WTC11 (cell line): ENCODE data around the gene IRAK1. TPM values are rescaled to one million over a fixed set of nuclear protein-coding genes. Genes with fewer than 3 reads are reported as not detected.

Experiments
- ATAC-seq: fragments of 200-7000 bp; cut with Tn5 transposase; 2 replicates; pipeline ENCODE4 v1.10.0; 2021; ENCODE audit warnings: mild to moderate bottlenecking, moderate library complexity
- CTCF ChIA-PET: fragments of 300-600 bp; sonication (Branson Sonifier 250); formaldehyde crosslinking; loops from one replicate; lab custom pipeline; 2021; ENCODE audit warnings: antibody characterized with exemption; lab: Charles Lee
- POLR2A ChIA-PET: fragments of 350-600 bp; sonication (Branson Sonifier 250); formaldehyde crosslinking; loops from one replicate; lab custom pipeline; 2021; ENCODE audit warnings: antibody characterized with exemption; lab: Charles Lee
- DNase-seq: peaks from one replicate; pipeline ENCODE4 v3.0.0; 2021; ENCODE audit warnings: low spot score
- H3K27ac Mint-ChIP-seq: 2 replicates; pipeline ENCODE4 v1.8.0; 2021; ENCODE audit warnings: mixed read lengths
- H3K27me3 Mint-ChIP-seq: 2 replicates; pipeline ENCODE4 v1.8.0; 2021; ENCODE audit warnings: low read depth, mild to moderate bottlenecking, moderate library complexity, mixed read lengths
- H3K36me3 Mint-ChIP-seq: 2 replicates; pipeline ENCODE4 v1.8.0; 2021; ENCODE audit warnings: mixed read lengths
- H3K4me1 Mint-ChIP-seq: 2 replicates; pipeline ENCODE4 v1.8.0; 2022; ENCODE audit warnings: mixed read lengths
- H3K4me3 Mint-ChIP-seq: 2 replicates; pipeline ENCODE4 v1.8.0; 2021; ENCODE audit warnings: mild to moderate bottlenecking, moderate library complexity, mixed read lengths
- H3K9me3 Mint-ChIP-seq: 2 replicates; pipeline ENCODE4 v1.8.0; 2021; ENCODE audit warnings: mixed read lengths
- ARID4B ChIP-seq: sonication (generic); formaldehyde crosslinking; IDR thresholded peaks from 2 replicates; pipeline ENCODE4 v1.8.0; 2023; ENCODE audit warnings: missing genetic modification reagents, mild to moderate bottlenecking, borderline replicate concordance
- ATF1 ChIP-seq: sonication (generic); formaldehyde crosslinking; IDR thresholded peaks from 2 replicates; pipeline ENCODE4 v1.8.1; 2023; ENCODE audit warnings: mild to moderate bottlenecking, moderate library complexity, missing genetic modification reagents
- ATF6 ChIP-seq: sonication (generic); formaldehyde crosslinking; IDR thresholded peaks from 2 replicates; pipeline ENCODE4 v1.8.1; 2023; ENCODE audit warnings: mild to moderate bottlenecking, missing genetic modification reagents
- ELF4 ChIP-seq: sonication (generic); formaldehyde crosslinking; IDR thresholded peaks from 2 replicates; pipeline ENCODE4 v1.8.1; 2022; ENCODE audit warnings: low read depth, mild to moderate bottlenecking, moderate library complexity, missing genetic modification reagents
- EMX1 ChIP-seq: fragments of 250-450 bp; sonication (Bioruptor Pico); IDR thresholded peaks from 2 replicates; pipeline ENCODE4 v1.8.0; 2021; ENCODE audit warnings: mild to moderate bottlenecking
- ERG ChIP-seq: fragments of 250-450 bp; sonication (Bioruptor Pico); IDR thresholded peaks from 2 replicates; pipeline ENCODE4 v1.8.0; 2021; ENCODE audit warnings: mild to moderate bottlenecking
- FOXP1 ChIP-seq: sonication (generic); formaldehyde crosslinking; IDR thresholded peaks from 2 replicates; pipeline ENCODE4 v1.8.0; 2022; ENCODE audit warnings: missing genetic modification reagents, mild to moderate bottlenecking, moderate library complexity, borderline replicate concordance
- NR1H2 ChIP-seq: sonication (generic); formaldehyde crosslinking; IDR thresholded peaks from 2 replicates; pipeline ENCODE4 v1.9.0; 2021; ENCODE audit warnings: mild to moderate bottlenecking, moderate library complexity, missing genetic modification reagents
- PREB ChIP-seq: sonication (generic); formaldehyde crosslinking; IDR thresholded peaks from 2 replicates; pipeline ENCODE4 v1.8.1; 2022; ENCODE audit warnings: mild to moderate bottlenecking, missing genetic modification reagents, moderate library complexity, borderline replicate concordance
- SMAD4 ChIP-seq: sonication (generic); formaldehyde crosslinking; IDR thresholded peaks from 2 replicates; pipeline ENCODE4 v1.8.0; 2022; ENCODE audit warnings: mild to moderate bottlenecking, missing genetic modification reagents
- STAT6 ChIP-seq: sonication (generic); formaldehyde crosslinking; conservative IDR thresholded peaks from 2 replicates; pipeline ENCODE4 v1.8.1; 2023; ENCODE audit warnings: mild to moderate bottlenecking, low read depth, missing genetic modification reagents, moderate library complexity
- ZNF138 ChIP-seq: sonication (generic); formaldehyde crosslinking; conservative IDR thresholded peaks from 2 replicates; pipeline ENCODE4 v1.8.1; 2022; ENCODE audit warnings: mild to moderate bottlenecking, moderate library complexity, missing genetic modification reagents
- total RNA-seq: library from RNA; stranded (reverse); gene quantifications from 3 replicates; pipeline ENCODE4 v1.2.3, GENCODE V29; 2021

IRAK1 gene
- total RNA-seq, 1 experiment from 2014 or later = 32.1 TPM

GRCh38 chrX:154027022-154027402 is 7.3 kb upstream of the IRAK1 start:
- DNase-seq = no peak

More at GRCh38 chrX:154027022-154027402, 7.3 kb upstream of the IRAK1 start:
- peaks cover 7% of the 10 kb centered on the region for H3K36me3 Mint-ChIP-seq
- TF ChIP-seq ATF1 (no peak), ERG (CRISPR knock-in tag) (no peak), PREB (CRISPR knock-in tag) (no peak), SMAD4 (CRISPR knock-in tag) (no peak), NR1H2 (CRISPR knock-in tag) (no peak), EMX1 (no peak), ATF6 (CRISPR knock-in tag) (no peak), STAT6 (CRISPR knock-in tag) (no peak), ZNF138 (CRISPR knock-in tag) (no peak), ARID4B (CRISPR knock-in tag) (no peak), FOXP1 (CRISPR knock-in tag) (no peak), ELF4 (CRISPR knock-in tag) (no peak)
- no peak for ATAC-seq
- ChIA-PET CTCF (interaction anchor here (1.1 kb wide), 1 partner anchor 35 kb away, joined by 3 read pairs; no protein-coding TSS in a partner anchor), POLR2A (no interaction called here)
- peaks cover 18% of the 10 kb centered on the region for H3K4me1 Mint-ChIP-seq
- H3K4me3 Mint-ChIP-seq = no peak overlapping the region
- no peak overlapping the region for H3K27ac Mint-ChIP-seq
- H3K9me3 Mint-ChIP-seq = no peaks in the 10 kb centered on the region
- no peaks in the 10 kb centered on the region for H3K27me3 Mint-ChIP-seq
